ENCODE data around the gene GPR146. TPM values are rescaled to one million over a fixed set of nuclear protein-coding genes. Genes with fewer than 3 reads are reported as not detected.

GPR146 gene
- total and polyA plus RNA-seq, 9 of the 15 experiments (the other 6 are each of a cell fraction or from before 2014, with no cell fraction given) = 0.22 to 3.6 (median 0.64) TPM; not detected in 2

DNA sequence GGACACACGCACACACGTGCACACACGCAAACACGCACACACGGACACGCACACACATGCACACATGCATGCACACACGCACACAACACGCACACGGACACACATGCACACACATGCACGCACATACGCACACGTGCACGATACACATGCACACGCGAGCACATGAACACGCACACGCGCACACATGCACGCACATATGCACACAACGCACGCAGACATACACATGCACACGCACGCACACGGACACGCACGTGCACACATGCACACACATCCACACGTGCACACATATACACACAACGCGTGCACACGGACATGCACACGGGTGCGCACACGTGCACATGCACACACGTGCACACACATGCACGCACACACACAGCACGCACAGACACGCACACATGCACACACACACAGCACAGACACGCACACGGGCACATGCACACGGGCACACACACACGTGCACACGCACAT is 26.2 kb downstream of the GPR146 start (continued):
- TF ChIP-seq, protein P1, sequence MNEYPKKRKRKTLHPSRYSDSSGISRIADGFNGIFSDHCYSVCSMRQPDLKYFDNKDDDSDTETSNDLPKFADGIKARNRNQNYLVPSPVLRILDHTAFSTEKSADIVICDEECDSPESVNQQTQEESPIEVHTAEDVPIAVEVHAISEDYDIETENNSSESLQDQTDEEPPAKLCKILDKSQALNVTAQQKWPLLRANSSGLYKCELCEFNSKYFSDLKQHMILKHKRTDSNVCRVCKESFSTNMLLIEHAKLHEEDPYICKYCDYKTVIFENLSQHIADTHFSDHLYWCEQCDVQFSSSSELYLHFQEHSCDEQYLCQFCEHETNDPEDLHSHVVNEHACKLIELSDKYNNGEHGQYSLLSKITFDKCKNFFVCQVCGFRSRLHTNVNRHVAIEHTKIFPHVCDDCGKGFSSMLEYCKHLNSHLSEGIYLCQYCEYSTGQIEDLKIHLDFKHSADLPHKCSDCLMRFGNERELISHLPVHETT (CRISPR knock-in tag; conservative IDR thresholded peaks at IDR 0.05 in 1 of 2, IDR thresholded peaks at IDR 0.05 in 1 of 2) = no peak
- TF ChIP-seq ZNF707 (CRISPR knock-in tag; conservative IDR thresholded peaks at IDR 0.05) (no peak), ETV6 (IDR thresholded peaks at IDR 0.05; ENCODE audit: borderline replicate concordance in 1 of 2, low read depth in 2 of 2, low read length in 1 of 2) (no peak), ETV6 (CRISPR knock-in tag; IDR thresholded peaks at IDR 0.05; ENCODE audit: borderline replicate concordance) (no peak), NR2C1 (IDR thresholded peaks at IDR 0.05) (no peak), NR2C1 (tag; IDR thresholded peaks at IDR 0.05) (no peak), ZNF324 (CRISPR knock-in tag; IDR thresholded peaks at IDR 0.05) (no peak), PHF20 (IDR thresholded peaks at IDR 0.05; ENCODE audit: partially characterized antibody) (peak; percentile 78), KDM1A (IDR thresholded peaks at IDR 0.05) (peak in 1 of 2 experiments; percentile 65; a peak in 1 of 4 replicates), ZNF384 (IDR thresholded peaks at IDR 0.05; ENCODE audit: low read depth, low read length) (no peak), NFRKB (IDR thresholded peaks at IDR 0.05; ENCODE audit: low read depth) (0 out of 2 replicates have a peak, but pooled peaks have one; percentile 39), ETV5 (CRISPR knock-in tag; IDR thresholded peaks at IDR 0.05; ENCODE audit: low read depth) (no peak), SAFB2 (IDR thresholded peaks at IDR 0.05; ENCODE audit: borderline replicate concordance, low read depth, low read length, severe bottlenecking) (no peak), PHB (CRISPR knock-in tag; IDR thresholded peaks at IDR 0.05) (no peak), GABPB2 (CRISPR knock-in tag; conservative IDR thresholded peaks at IDR 0.05) (no peak), ERF (CRISPR knock-in tag; IDR thresholded peaks at IDR 0.05) (no peak), SRSF1 (IDR thresholded peaks at IDR 0.05; ENCODE audit: low read depth, low read length) (no peak), CEBPG (CRISPR knock-in tag; IDR thresholded peaks at IDR 0.05) (peak; percentile 18; the same call in 1 of the 2 replicates), CEBPG (tag; conservative IDR thresholded peaks at IDR 0.05 in 1 of 2, IDR thresholded peaks at IDR 0.05 in 1 of 2) (no peak), THRAP3 (IDR thresholded peaks at IDR 0.05; ENCODE audit: borderline replicate concordance) (no peak)
- TF ChIP-seq, protein P2, sequence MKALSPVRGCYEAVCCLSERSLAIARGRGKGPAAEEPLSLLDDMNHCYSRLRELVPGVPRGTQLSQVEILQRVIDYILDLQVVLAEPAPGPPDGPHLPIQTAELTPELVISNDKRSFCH (CRISPR knock-in tag; IDR thresholded peaks at IDR 0.05) = no peak
- TF ChIP-seq, protein P2 (tag; IDR thresholded peaks at IDR 0.05) = no peak
- TF ChIP-seq, protein P3, sequence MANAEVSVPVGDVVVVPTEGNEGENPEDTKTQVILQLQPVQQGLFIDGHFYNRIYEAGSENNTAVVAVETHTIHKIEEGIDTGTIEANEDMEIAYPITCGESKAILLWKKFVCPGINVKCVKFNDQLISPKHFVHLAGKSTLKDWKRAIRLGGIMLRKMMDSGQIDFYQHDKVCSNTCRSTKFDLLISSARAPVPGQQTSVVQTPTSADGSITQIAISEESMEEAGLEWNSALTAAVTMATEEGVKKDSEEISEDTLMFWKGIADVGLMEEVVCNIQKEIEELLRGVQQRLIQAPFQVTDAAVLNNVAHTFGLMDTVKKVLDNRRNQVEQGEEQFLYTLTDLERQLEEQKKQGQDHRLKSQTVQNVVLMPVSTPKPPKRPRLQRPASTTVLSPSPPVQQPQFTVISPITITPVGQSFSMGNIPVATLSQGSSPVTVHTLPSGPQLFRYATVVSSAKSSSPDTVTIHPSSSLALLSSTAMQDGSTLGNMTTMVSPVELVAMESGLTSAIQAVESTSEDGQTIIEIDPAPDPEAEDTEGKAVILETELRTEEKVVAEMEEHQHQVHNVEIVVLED (CRISPR knock-in tag; IDR thresholded peaks at IDR 0.05) = no peak
- TF ChIP-seq, protein P4, sequence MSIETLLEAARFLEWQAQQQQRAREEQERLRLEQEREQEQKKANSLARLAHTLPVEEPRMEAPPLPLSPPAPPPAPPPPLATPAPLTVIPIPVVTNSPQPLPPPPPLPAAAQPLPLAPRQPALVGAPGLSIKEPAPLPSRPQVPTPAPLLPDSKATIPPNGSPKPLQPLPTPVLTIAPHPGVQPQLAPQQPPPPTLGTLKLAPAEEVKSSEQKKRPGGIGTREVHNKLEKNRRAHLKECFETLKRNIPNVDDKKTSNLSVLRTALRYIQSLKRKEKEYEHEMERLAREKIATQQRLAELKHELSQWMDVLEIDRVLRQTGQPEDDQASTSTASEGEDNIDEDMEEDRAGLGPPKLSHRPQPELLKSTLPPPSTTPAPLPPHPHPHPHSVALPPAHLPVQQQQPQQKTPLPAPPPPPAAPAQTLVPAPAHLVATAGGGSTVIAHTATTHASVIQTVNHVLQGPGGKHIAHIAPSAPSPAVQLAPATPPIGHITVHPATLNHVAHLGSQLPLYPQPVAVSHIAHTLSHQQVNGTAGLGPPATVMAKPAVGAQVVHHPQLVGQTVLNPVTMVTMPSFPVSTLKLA (conservative IDR thresholded peaks at IDR 0.05) = no peak
- TF ChIP-seq, protein P5, sequence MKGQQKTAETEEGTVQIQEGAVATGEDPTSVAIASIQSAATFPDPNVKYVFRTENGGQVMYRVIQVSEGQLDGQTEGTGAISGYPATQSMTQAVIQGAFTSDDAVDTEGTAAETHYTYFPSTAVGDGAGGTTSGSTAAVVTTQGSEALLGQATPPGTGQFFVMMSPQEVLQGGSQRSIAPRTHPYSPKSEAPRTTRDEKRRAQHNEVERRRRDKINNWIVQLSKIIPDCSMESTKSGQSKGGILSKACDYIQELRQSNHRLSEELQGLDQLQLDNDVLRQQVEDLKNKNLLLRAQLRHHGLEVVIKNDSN (CRISPR knock-in tag; IDR thresholded peaks at IDR 0.05) = peak; percentile 53; the same call in 1 of the 2 replicates
